Trophoblast cell (in vitro differentiated cells and primary cell): ENCODE results near the gene PBOV1.

Experiments
- DNase-seq, 2 donors: peaks; one replicate each; pipeline ENCODE4 v3.0.0-alpha.2; 2016
- H2AFZ ChIP-seq: 2 replicates; pipeline ENCODE4 v1.6.1; 2013; ENCODE audit warnings: low read length, moderate library complexity, mild to moderate bottlenecking; ENCODE audit not compliant: insufficient read depth, poor library complexity
- H2AK5ac ChIP-seq: 2 replicates; pipeline ENCODE4 v1.6.1; 2013; ENCODE audit warnings: mild to moderate bottlenecking, low read length
- H2BK120ac ChIP-seq: 2 replicates; pipeline ENCODE4 v1.6.1; 2013; ENCODE audit warnings: low read length, mild to moderate bottlenecking, moderate library complexity; ENCODE audit not compliant: insufficient read depth, poor library complexity
- H2BK12ac ChIP-seq: 2 replicates; pipeline ENCODE4 v1.6.1; 2013; ENCODE audit warnings: mild to moderate bottlenecking, low read length, moderate library complexity
- H2BK5ac ChIP-seq: 2 replicates; pipeline ENCODE4 v1.6.1; 2013; ENCODE audit warnings: low read length, low read depth, moderate library complexity, mild to moderate bottlenecking; ENCODE audit not compliant: poor library complexity
- H3K14ac ChIP-seq: 2 replicates; pipeline ENCODE4 v1.6.1; 2013; ENCODE audit warnings: mild to moderate bottlenecking, low read length
- H3K18ac ChIP-seq: 2 replicates; pipeline ENCODE4 v1.6.1; 2013; ENCODE audit warnings: mild to moderate bottlenecking, low read length
- H3K23ac ChIP-seq: 2 replicates; pipeline ENCODE4 v1.6.1; 2013; ENCODE audit warnings: low read length
- H3K27ac ChIP-seq: 2 replicates; pipeline ENCODE4 v1.5.1; 2013; ENCODE audit warnings: low read depth, mild to moderate bottlenecking, inconsistent platforms, low read length, moderate library complexity
- H3K27me3 ChIP-seq: 2 replicates; pipeline ENCODE4 v1.6.1; 2013; ENCODE audit warnings: inconsistent platforms, mild to moderate bottlenecking, low read length, moderate library complexity; ENCODE audit not compliant: insufficient read depth
- H3K36me3 ChIP-seq, 2 experiments: 1 replicate in 1 of 2; 2 replicates in 1 of 2; pipeline ENCODE4 v1.6.1; 2013; ENCODE audit warnings: low read length in 2 of 2, mild to moderate bottlenecking in 2 of 2, moderate library complexity in 1 of 2; ENCODE audit not compliant: insufficient read depth in 2 of 2, control insufficient read depth in 1 of 2
- H3K4ac ChIP-seq: 2 replicates; pipeline ENCODE4 v1.6.1; 2013; ENCODE audit warnings: low read depth, mild to moderate bottlenecking, low read length, moderate library complexity
- H3K4me1 ChIP-seq, 2 experiments: 1 replicate in 1 of 2; 2 replicates in 1 of 2; pipeline ENCODE4 v1.6.1; 2013; ENCODE audit warnings: low read length in 2 of 2, mild to moderate bottlenecking in 2 of 2, moderate library complexity in 1 of 2; ENCODE audit not compliant: insufficient read depth in 2 of 2, control insufficient read depth in 1 of 2
- H3K4me2 ChIP-seq: 2 replicates; pipeline ENCODE4 v1.6.1; 2013; ENCODE audit warnings: inconsistent platforms, mild to moderate bottlenecking, low read length, moderate library complexity
- H3K4me3 ChIP-seq: 2 replicates; pipeline ENCODE4 v1.5.1; 2013; ENCODE audit warnings: mild to moderate bottlenecking, low read depth, low read length, inconsistent platforms
- H3K79me1 ChIP-seq: one replicate; pipeline ENCODE4 v1.6.1; 2013; ENCODE audit warnings: low read length
- H3K79me2 ChIP-seq: 2 replicates; pipeline ENCODE4 v1.6.1; 2013; ENCODE audit warnings: low read length, mild to moderate bottlenecking; ENCODE audit not compliant: control insufficient read depth, insufficient read depth, poor library complexity
- H3K9ac ChIP-seq: 2 replicates; pipeline ENCODE4 v1.6.1; 2013; ENCODE audit warnings: mild to moderate bottlenecking, low read length
- H3K9me3 ChIP-seq: 2 replicates; pipeline ENCODE4 v1.6.1; 2013; ENCODE audit warnings: low read depth, mild to moderate bottlenecking, control low read depth, inconsistent platforms, low read length; ENCODE audit not compliant: insufficient read depth
- H4K12ac ChIP-seq: 2 replicates; pipeline ENCODE4 v1.6.1; 2013; ENCODE audit warnings: low read depth, mild to moderate bottlenecking, low read length, moderate library complexity
- H4K8ac ChIP-seq: 2 replicates; pipeline ENCODE4 v1.6.1; 2013; ENCODE audit warnings: low read depth, mild to moderate bottlenecking, low read length, moderate library complexity
- H4K91ac ChIP-seq: one replicate; pipeline ENCODE4 v1.6.1; 2013; ENCODE audit warnings: low read depth, mild to moderate bottlenecking, low read length, moderate library complexity
- WGBS: extraction: QIAGEN DNeasy Blood & Tissue Kit; methylation state at CpG from one replicate; pipeline ENCODE4 v1.1.7; 2013; ENCODE audit warnings: missing lambda C conversion rate; ENCODE audit not compliant: insufficient read length, insufficient coverage; ENCODE audit errors: extremely low coverage; 5-methylcytosine and 5-hydroxymethylcytosine counted together

Gene PBOV1

DNA sequence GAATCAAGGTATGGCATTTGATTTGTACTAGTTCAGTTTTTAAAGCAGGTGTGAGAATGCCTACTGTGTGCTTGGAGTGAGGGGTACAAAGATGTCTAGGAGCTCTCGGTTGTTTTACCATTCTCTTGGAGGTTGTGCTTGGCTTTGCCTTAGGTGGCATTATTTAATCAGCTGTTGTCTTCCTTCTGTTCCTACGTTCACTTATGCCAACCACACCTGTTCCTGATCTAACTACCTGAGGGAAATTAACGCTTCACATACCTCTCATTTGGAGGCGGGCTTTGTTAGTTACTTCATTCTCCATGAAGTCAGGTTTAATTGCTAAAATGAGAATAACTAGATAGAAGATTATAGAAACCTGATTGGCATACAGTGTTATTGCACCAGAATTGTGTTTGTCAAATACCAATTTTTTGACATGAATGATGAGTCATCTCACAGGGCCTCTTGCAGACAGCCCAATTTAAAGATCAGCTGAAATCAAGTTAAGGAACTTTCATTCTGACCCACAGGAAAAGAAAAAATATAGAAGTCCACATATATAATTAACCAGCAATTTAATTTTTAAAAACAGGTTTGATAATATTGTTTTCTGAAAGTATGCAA lies 24.8 kb upstream of the PBOV1 start:
- Histone ChIP-seq H4K91ac (no peak overlapping the region), H2AK5ac (no peak overlapping the region), H4K8ac (no peak overlapping the region), H3K36me3 (no peaks in the 10 kb centered on the region), H3K4me2 (no peak overlapping the region), H3K9ac (no peak overlapping the region), H2BK120ac (no peak overlapping the region), H3K18ac (no peak overlapping the region), H4K12ac (no peak overlapping the region), H3K27ac (no peak overlapping the region), H3K9me3 (no peaks in the 10 kb centered on the region), H3K14ac (no peak overlapping the region), H3K79me1 (no peaks in the 10 kb centered on the region), H2BK5ac (no peak overlapping the region), H3K27me3 (no peaks in the 10 kb centered on the region), H3K4me3 (no peak overlapping the region), H3K4ac (no peak overlapping the region), H3K79me2 (no peaks in the 10 kb centered on the region), H3K23ac (no peak overlapping the region), H2AFZ (no peak overlapping the region), H2BK12ac (no peak overlapping the region), H3K4me1 (no peaks in the 10 kb centered on the region)
- WGBS = no CpG with 5 or more reads among the region's 4 CpGs
- no peak for DNase-seq

DNA sequence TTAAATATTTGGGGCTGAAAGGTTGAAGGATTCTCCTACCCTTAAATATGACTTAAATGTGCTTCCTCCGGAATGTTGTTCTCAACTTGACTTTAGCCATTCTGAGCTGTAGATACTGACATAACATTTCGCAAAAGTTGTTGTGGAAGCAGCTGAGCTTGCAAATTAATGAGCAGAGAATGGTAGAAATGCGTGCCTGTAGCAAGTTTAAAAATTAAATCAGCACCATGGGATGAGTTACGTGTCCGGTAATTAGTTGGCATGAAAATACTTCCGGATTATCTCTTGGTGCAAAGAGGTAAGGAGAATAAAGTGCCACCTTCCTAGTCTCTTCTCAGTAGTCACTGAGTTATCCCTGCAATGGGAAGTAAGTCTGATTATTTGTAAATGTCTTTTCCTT lies 23.6 kb upstream of the PBOV1 start:
- Histone ChIP-seq H3K4me2 (no peak overlapping the region), H4K8ac (no peak overlapping the region), H4K12ac (no peak overlapping the region), H4K91ac (no peak overlapping the region), H3K9me3 (no peaks in the 10 kb centered on the region), H2BK120ac (no peak overlapping the region), H3K4me3 (no peak overlapping the region), H2AFZ (no peak overlapping the region), H3K14ac (no peak overlapping the region), H3K4me1 (no peaks in the 10 kb centered on the region), H3K27ac (no peak overlapping the region), H3K4ac (no peak overlapping the region), H2BK12ac (no peak overlapping the region), H3K23ac (no peak overlapping the region), H2BK5ac (no peak overlapping the region), H3K79me1 (no peaks in the 10 kb centered on the region), H3K79me2 (no peaks in the 10 kb centered on the region), H2AK5ac (no peak overlapping the region), H3K36me3 (no peaks in the 10 kb centered on the region), H3K9ac (no peak overlapping the region), H3K18ac (no peak overlapping the region), H3K27me3 (no peaks in the 10 kb centered on the region)
- WGBS = no CpG with 5 or more reads among the region's 6 CpGs
- DNase-seq = no peak

DNA sequence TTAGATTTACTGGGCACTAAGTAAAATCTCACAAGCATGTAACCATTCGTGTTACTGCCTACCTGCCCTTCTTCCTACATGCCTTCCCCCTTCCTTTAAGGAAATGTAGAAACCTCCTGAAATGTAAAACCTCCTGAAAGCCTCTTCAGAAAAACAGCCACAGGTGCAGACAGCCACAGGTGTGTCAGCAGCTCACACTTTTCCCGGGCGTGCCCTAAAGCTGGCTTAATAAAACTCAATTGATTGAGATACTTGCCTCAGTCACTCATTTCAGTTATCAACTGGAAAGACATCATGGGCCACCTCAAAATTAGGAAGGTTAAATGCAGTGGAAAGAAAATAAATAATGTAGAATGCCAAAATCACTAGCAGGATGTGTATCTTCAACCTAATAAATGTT lies 23.1 kb upstream of the PBOV1 start:
- no peak for DNase-seq
- no CpG with 5 or more reads among the region's 3 CpGs for WGBS
- Histone ChIP-seq H3K79me2 (no peaks in the 10 kb centered on the region), H4K8ac (no peak overlapping the region), H4K91ac (no peak overlapping the region), H3K79me1 (no peaks in the 10 kb centered on the region), H3K18ac (no peak overlapping the region), H3K27ac (no peak overlapping the region), H3K4me2 (no peak overlapping the region), H3K23ac (no peak overlapping the region), H3K4me1 (no peaks in the 10 kb centered on the region), H2AK5ac (no peak overlapping the region), H3K4me3 (no peak overlapping the region), H3K9ac (no peak overlapping the region), H3K27me3 (no peaks in the 10 kb centered on the region), H3K4ac (no peak overlapping the region), H2BK5ac (no peak overlapping the region), H3K14ac (no peak overlapping the region), H3K9me3 (no peaks in the 10 kb centered on the region), H2BK120ac (no peak overlapping the region), H4K12ac (no peak overlapping the region), H3K36me3 (no peaks in the 10 kb centered on the region), H2BK12ac (no peak overlapping the region), H2AFZ (no peak overlapping the region)

DNA sequence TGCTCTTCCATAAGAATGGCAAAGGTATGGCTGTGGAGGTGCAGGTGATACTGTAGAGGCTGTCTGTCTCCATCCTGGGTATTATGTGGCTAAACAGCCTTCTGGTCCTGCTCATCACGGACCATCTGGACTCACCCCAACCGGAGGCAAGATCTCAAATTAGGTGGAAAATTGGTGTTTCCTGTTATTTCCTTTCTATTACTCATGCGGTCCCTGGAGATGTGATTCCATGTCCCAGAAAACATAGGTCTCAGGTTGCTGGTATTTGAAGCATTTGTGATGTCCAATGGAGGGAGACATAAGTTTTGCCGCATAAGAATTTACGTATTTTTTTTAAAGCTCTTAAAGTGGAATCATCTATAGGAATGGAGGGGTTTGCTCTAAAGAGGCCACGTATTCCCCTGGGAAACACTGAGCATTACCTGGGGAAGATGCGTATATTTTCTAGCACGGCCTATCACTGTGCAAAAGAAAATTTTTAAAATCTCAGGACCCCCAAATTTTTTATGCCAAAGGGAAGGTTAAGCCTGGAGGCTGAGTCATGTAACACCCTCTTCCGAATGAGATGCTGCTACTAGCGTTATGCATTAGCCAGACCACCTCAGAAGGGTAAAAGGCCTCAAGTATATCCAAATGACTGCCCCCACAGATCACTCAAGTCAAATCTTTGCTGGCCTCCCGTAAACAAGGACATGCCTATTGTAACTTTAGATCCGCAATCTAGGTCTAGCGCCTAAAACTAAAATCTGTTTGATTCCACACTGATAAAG lies 22.4 kb upstream of the PBOV1 start:
- Histone ChIP-seq H2AFZ (no peak overlapping the region), H3K4ac (no peak overlapping the region), H3K18ac (no peak overlapping the region), H3K9me3 (no peaks in the 10 kb centered on the region), H3K9ac (no peak overlapping the region), H2BK12ac (no peak overlapping the region), H3K4me1 (no peaks in the 10 kb centered on the region), H4K8ac (no peak overlapping the region), H2BK120ac (no peak overlapping the region), H4K91ac (no peak overlapping the region), H3K79me2 (no peaks in the 10 kb centered on the region), H3K4me2 (no peak overlapping the region), H3K27me3 (no peaks in the 10 kb centered on the region), H3K79me1 (no peaks in the 10 kb centered on the region), H3K14ac (no peak overlapping the region), H3K36me3 (no peaks in the 10 kb centered on the region), H3K4me3 (no peak overlapping the region), H2AK5ac (no peak overlapping the region), H4K12ac (no peak overlapping the region), H2BK5ac (no peak overlapping the region), H3K27ac (no peak overlapping the region), H3K23ac (no peak overlapping the region)
- no CpG with 5 or more reads among the region's 13 CpGs for WGBS
- DNase-seq = no peak
